Amniotic epithelial cell (primary cell): ENCODE data around the gene ATCAY.

Source experiments
- DNase-seq: peaks from one replicate; pipeline ENCODE4 v3.0.0-alpha.2; 2010; ENCODE audit warnings: low read depth

The ATCAY gene

DNA sequence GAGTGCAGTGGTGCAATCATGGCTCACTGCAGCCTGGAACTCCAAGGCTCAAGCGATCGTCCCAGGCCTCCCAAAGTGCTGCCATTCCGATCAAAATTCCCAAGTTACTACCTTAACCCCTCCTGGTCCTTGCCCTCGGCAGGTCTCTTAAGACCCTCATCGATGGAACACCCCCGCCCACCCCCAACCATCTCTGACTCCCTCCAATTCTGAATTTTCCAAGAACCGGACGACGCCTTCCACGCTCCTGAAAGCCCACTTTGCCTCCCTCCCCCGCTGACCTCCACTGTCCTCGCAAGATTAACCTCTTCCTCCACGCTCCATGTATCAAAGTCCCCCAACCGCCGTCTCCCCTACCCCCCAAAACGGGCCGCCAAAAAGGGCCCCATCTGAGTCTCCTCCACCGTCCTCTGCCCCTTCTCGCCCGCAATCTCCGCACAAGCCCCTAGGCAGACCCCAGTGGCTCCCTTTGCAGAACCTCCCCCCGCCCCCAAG lies 89.9 kb downstream of the ATCAY start:
- no peak for DNase-seq

DNA sequence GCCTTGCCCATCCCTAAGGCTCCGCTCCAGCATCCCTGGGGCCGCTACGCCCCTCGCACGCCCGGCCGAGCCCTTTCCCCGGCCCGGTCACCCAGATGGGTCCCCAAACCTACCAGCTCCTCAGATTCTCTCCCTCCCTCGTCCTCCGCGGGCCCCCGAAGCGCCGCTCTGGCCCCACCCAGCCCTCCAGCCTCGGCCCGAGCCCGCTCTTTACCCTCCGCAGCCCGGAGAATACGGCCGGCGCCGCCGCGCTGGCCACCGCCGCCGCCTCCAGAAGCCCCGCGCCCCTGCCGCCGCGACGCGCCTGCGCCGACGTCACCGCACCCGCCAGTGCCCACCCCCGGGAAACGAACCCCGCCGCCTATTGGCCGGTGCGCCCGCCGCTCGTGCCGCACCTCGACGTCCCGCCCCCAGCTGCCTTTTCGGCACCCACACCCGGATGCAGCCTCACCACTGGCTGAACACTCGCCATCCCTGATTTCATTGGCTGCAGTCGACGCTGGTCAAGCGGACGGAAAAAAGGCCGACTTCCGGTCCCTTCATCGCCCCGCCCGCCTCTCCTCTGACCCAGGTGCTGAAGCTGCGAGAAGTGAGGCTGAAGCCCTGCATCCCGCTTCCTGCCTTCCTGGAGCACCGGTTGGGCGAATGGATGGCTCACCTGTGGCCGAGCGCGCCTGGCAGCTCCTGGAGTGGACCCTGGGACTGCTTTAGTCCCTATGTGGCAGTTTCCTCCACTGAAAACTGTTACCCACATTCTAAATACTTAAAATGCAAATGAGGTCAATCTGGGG lies 90.5 kb downstream of the ATCAY start, which contains the start of gene DAPK3:
Gene DAPK3, minus strand, starts transcription at position 292 of the 791 bp plus-strand sequence. CDS start 1,364 bp downstream, outside the sequence.
- DNase-seq = peak; percentile 97

DNA sequence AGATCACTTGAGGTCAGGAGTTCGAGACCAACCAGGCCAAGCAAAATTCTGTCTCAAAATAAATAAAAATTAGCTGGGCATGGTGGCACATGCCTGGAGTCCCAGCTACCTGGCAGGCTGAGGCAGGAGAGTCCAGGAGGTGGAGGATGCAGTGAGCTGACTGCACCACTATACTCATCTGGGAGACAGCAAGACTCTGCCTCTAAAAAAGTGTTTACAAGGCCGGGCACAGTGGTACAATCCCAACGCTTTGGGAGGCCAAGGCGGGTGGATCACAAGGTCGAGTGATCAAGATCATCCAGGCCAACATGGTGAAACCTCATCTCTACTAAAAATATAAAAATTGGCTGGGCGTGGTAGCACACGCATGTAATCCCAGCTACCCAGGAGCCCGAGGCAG lies 94.7 kb downstream of the ATCAY start:
- no peak for DNase-seq

DNA sequence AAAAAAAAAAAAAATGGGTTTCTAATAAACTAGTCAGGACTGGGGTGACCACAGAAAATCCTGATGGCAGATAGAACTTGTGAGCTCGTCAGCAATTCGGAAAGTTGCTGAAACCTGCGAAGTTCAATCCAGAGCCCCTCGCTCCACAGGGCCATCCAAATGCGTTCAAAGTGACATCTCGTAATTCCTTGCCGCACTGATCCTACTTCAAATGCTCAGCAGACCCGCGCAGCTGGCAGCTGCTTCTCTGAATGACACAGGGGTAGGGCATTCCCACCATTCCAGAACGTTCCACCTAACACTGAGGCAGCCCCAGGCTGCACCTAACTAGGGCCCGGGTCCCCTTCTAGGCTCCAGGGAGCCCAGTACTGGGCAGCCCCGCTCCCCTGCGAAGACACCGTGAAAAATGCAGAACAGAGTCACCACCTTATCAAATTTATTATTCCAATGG lies 95.2 kb downstream of the ATCAY start:
- no peak for DNase-seq

DNA sequence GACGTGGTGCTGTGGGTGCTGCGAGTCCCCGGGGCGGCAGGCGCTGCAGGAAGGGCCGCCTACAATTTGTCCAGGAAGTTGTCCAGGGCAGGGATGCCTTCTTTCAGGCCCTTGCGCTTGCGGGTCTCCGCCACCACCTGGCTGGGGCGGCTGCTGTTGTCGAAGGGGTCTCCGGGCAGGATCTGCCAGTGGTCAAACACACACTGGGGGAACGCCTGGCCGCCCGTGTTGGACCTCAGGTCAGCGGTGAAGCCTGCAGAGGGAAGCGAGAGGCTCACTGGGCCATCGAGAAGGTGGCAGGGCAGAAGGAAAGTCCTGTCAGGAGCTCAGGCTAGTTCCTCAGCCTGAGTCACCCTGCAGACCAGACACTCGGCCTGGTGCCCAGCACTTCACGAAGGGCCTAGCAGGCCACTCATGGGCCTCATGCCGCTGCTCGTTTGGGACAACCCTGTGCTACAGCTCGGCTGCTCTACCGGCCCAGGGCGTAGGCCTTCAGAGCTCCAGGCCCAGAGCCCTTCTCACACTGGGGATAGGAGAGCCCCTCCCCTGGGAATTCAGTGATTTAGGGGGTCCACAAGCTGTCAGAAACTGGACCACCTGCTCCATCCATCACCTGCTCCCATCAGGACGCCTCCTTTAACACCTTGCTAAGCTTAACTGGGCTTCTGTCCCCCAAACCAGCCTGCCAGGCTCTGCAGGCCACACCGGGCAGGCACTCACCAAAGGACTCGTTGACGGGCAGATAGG lies 96.2 kb downstream of the ATCAY start:
- DNase-seq = no peak
